OCI-LY3 (cell line): ENCODE data around the gene TEAD1.

Experiments
- CTCF ChIP-seq: fragments of 200-600, 300-600 bp; sonication (generic); IDR thresholded peaks from 2 replicates; pipeline ENCODE4 v1.5.1; 2014; ENCODE audit warnings: antibody characterized with exemption, low read length, low read depth
- EZH2phosphoT487 ChIP-seq: fragments of 200-600 bp; shearing (Covaris generic); IDR thresholded peaks from 2 replicates; pipeline ENCODE4 v1.6.1; 2018; ENCODE audit warnings: antibody characterized with exemption, mixed run types, low read depth

- TF ChIP-seq CTCF (no peak), EZH2phosphoT487 (no peak)
These were observed 71.6 kb downstream of the TEAD1 start for GRCh38 chr11:12745787-12746186.
